Measurements from ENCODE around the gene PGR.

DNA sequence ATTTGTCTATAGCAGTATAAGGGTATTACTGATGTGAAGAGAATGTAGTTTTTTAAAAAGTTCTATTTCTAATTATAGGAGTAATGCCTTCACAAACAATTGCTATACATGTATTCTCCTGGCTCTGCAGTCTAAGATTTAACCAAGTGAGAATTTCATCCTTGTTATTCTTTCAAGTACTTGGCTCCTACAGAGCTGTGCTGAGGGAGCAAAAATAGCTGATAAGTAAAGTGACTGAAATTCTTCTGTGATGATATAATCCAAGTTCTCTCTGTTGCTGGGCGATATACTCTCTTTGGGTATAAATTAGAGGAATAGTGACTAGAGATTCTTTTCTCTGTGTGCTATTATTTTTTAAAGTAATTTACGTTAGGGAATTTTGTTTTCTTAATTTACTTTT is 68.0 kb downstream of the PGR start:
- TF ChIP-seq EZH2phosphoT487 (IDR thresholded peaks at IDR 0.05; ENCODE audit: borderline replicate concordance, low read depth) (no peak), RAD21 (IDR thresholded peaks at IDR 0.05; ENCODE audit: low read length) (no peak), IRF3 (IDR thresholded peaks at IDR 0.05; ENCODE audit: low read depth, low read length) (no peak), POLR2AphosphoS5 (IDR thresholded peaks at IDR 0.05; ENCODE audit: low read depth, low read length) (no peak), TEAD4 (IDR thresholded peaks at IDR 0.05; ENCODE audit: borderline replicate concordance, insufficient read depth) (no peak), CTCF (IDR thresholded peaks at IDR 0.05) (no peak), ZBTB33 (IDR thresholded peaks at IDR 0.05; ENCODE audit: borderline replicate concordance, low read depth) (no peak), TAF1 (IDR thresholded peaks at IDR 0.05; ENCODE audit: borderline replicate concordance, low read depth, low read length) (no peak), EP300 (IDR thresholded peaks at IDR 0.05; ENCODE audit: borderline replicate concordance in 1 of 2, low read depth in 1 of 2, low read length in 1 of 2) (no peak), TCF12 (IDR thresholded peaks at IDR 0.05) (no peak), YY1 (IDR thresholded peaks at IDR 0.05; ENCODE audit: low read depth) (no peak), CHD2 (IDR thresholded peaks at IDR 0.05; ENCODE audit: low read length, partially characterized antibody) (no peak)
- TF ChIP-seq, protein P1, sequence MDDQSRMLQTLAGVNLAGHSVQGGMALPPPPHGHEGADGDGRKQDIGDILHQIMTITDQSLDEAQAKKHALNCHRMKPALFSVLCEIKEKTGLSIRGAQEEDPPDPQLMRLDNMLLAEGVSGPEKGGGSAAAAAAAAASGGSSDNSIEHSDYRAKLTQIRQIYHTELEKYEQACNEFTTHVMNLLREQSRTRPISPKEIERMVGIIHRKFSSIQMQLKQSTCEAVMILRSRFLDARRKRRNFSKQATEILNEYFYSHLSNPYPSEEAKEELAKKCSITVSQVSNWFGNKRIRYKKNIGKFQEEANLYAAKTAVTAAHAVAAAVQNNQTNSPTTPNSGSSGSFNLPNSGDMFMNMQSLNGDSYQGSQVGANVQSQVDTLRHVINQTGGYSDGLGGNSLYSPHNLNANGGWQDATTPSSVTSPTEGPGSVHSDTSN (IDR thresholded peaks at IDR 0.05), result no peak

All from SK-N-SH (cell line).